ENCODE data around the gene RIC8B. TPM values are rescaled to one million over a fixed set of nuclear protein-coding genes. Genes with fewer than 3 reads are reported as not detected.
"Not testable (repeated sequence)": the region's sequence is repeated elsewhere in the genome, so short reads cannot be mapped to it uniquely, and the experiment has no call there.

The RIC8B gene
- total RNA-seq, 4 donors from 2014 or later: 10.5 to 19.5 (median 16.6) TPM

DNA sequence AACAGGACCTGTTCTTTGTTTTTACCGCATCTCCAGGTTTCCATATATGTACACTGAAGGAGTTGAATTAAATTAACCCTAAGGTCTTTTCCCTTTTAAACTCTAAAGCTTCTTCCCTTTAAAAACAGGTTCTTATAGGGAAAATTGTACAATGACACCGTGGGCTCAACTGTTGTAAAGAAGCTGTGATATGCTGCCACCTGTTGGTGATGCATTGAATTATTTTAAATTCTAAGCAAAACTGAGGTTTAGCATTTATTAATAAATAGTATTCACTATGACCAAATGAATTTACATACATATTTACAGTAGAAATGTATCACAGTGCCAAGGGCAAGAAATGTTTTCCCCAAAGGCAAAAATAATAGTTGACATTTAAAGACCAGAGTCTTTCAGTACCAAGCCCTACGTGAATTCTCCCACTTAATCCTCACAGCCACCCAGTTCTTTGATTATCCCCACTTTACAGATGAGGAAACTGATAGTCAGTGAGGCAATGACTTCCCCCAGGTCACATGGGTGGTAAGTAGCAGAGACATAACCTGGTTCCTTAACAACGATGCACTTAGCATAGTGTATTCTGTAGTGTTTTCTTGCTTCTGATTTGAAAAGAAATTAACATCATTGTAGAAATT, 145.5 kb downstream of the RIC8B start:
- H3K36me3 ChIP-seq: no peaks in the 10 kb centered on the region
- no peak overlapping the region for H3K4me3 ChIP-seq
- H3K9me3 ChIP-seq: no peaks in the 10 kb centered on the region
- WGBS, 2 donors (ENCODE audit: low coverage in 1 of 2): 46 to 47% methylated on average over 4 of the region's 4 CpGs
- no peak for DNase-seq
- peaks cover 5% of the 10 kb centered on the region for H3K27me3 ChIP-seq
- in situ Hi-C loops (cut with MboI; ENCODE audit: low pct_ligation_motif_present in 1 of 4, low pct_unique_long_range_greater_than_20kb in 1 of 4, low sequenced_read_pairs in 3 of 4) (loop anchor here (5.0 to 10.0 kb wide), 2 partner anchors 533 to 535 kb away; no protein-coding TSS in a partner anchor), intact Hi-C loops (cut with DNase I; ENCODE audit: low total_unique reads) (loop anchor here (10.0 kb wide), 1 partner anchor 535 kb away; no protein-coding TSS in a partner anchor)
- peaks cover 0 to 4% (median 0%) of the 10 kb centered on the region in 4 donors for H3K4me1 ChIP-seq
- H3K27ac ChIP-seq: no peak overlapping the region
- TF ChIP-seq, protein P1, sequence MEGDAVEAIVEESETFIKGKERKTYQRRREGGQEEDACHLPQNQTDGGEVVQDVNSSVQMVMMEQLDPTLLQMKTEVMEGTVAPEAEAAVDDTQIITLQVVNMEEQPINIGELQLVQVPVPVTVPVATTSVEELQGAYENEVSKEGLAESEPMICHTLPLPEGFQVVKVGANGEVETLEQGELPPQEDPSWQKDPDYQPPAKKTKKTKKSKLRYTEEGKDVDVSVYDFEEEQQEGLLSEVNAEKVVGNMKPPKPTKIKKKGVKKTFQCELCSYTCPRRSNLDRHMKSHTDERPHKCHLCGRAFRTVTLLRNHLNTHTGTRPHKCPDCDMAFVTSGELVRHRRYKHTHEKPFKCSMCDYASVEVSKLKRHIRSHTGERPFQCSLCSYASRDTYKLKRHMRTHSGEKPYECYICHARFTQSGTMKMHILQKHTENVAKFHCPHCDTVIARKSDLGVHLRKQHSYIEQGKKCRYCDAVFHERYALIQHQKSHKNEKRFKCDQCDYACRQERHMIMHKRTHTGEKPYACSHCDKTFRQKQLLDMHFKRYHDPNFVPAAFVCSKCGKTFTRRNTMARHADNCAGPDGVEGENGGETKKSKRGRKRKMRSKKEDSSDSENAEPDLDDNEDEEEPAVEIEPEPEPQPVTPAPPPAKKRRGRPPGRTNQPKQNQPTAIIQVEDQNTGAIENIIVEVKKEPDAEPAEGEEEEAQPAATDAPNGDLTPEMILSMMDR (IDR thresholded peaks at IDR 0.05): peak; percentile 80 to 89 (median 86)
- TF ChIP-seq POLR2AphosphoS5 (IDR thresholded peaks at IDR 0.05): no peak

DNA sequence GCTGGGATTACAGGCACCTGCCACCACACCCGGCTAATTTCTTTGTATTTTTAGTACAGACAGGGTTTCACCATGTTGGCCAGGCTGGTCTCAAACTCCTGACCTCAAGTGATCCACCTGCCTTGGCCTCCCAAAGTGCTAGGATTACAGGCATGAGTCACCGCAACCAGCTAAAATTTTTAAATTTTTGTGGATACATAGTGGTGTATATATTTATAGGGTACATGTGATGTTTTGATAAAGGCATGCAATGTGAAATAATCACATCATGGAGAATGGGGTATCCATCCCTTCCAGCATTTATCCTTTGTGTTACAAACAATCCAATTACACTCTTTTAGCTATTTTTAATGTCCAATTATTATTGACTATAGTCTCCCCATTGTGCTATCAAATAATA, 147.5 kb downstream of the RIC8B start:
- WGBS, 2 donors (ENCODE audit: low coverage in 1 of 2): 84% methylated on average over 2 of the region's 2 CpGs; no CpG with 5 or more reads in 1 of the 2 donors
- intact Hi-C loops (cut with DNase I; ENCODE audit: low total_unique reads): loop anchor here (10.0 kb wide), 1 partner anchor 537 kb away; no protein-coding TSS in a partner anchor

DNA sequence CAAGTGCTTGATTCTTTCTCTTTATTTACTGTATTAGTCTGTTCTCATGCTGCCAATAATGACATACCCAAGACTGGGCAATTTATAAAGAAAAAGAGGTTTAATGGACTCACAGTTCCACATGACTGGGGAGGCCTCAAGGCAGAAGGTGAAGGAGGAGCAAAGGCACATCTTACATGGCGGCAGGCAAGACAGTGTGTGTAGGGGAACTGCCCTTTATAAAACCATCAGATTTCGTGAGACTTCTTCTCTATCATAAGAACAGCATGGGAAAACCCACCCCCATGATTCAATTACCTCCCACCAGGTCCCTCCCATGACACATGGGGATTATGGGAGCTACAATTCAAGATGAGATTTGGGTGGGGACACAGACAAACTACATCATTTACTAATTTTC, 149.1 kb downstream of the RIC8B start:
- DNase-seq; H3K4me3 ChIP-seq; H3K36me3 ChIP-seq; H3K27me3 ChIP-seq; H3K27ac ChIP-seq; H3K9me3 ChIP-seq; H3K4me1 ChIP-seq; in situ Hi-C loops (cut with MboI; ENCODE audit: low pct_ligation_motif_present in 1 of 4, low pct_unique_long_range_greater_than_20kb in 1 of 4, low sequenced_read_pairs in 3 of 4): not testable (repeated sequence)
- 75 to 91% methylated on average over 2 of the region's 2 CpGs for WGBS, 2 donors (ENCODE audit: low coverage in 1 of 2)
- intact Hi-C loops (cut with DNase I; ENCODE audit: low total_unique reads): loop anchor here (10.0 kb wide), 1 partner anchor 539 kb away; no protein-coding TSS in a partner anchor

More for the DNA sequence above, 147.5 kb downstream of the RIC8B start:
- H3K4me3 ChIP-seq; DNase-seq; H3K9me3 ChIP-seq; H3K36me3 ChIP-seq; H3K27ac ChIP-seq; H3K4me1 ChIP-seq; H3K27me3 ChIP-seq; in situ Hi-C loops (cut with MboI; ENCODE audit: low pct_ligation_motif_present in 1 of 4, low pct_unique_long_range_greater_than_20kb in 1 of 4, low sequenced_read_pairs in 3 of 4): not testable (repeated sequence)

DNA sequence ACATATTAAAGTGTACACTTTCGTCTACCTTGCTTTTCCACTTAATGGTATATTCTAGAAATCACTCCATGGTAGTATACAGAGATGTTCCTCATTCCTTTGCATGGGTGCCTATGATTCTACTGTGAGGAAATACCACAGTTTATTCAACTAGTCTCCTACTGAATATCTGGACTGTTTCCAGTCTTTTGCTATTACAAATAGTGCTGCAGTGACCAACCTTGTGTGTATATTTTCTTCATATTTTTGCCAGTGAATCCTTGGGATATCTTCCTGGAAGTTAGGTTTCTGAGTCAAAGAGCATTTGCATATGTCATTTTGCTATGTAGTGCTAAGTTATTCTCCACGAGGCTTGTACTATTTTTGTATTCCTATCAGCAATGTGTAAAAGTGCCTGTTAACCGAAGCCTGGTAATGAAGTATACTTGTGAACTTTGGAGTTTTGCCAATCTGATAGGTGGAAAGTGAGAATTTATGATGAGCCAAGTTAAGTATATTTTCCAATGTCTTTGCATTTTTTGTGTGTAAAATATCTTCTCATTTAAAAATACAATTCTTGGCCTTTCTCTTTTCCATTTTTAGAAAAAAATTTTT, 149.9 kb downstream of the RIC8B start:
- H3K27me3 ChIP-seq: peaks cover 8% of the 10 kb centered on the region
- H3K36me3 ChIP-seq: no peaks in the 10 kb centered on the region
- intact Hi-C loops (cut with DNase I; ENCODE audit: low total_unique reads): loop anchor here (10.0 kb wide), 1 partner anchor 540 kb away; no protein-coding TSS in a partner anchor
- TF ChIP-seq POLR2A (IDR thresholded peaks at IDR 0.05): no peak
- no peak for TF ChIP-seq POLR2AphosphoS5 (IDR thresholded peaks at IDR 0.05)
- TF ChIP-seq, protein P1 (IDR thresholded peaks at IDR 0.05): no peak
- no peak for TF ChIP-seq EP300 (IDR thresholded peaks at IDR 0.05; ENCODE audit: low read depth)
- no peak overlapping the region for H3K27ac ChIP-seq
- H3K4me3 ChIP-seq: no peak overlapping the region
- H3K4me1 ChIP-seq: peaks cover 0 to 4% (median 0%) of the 10 kb centered on the region in 4 donors
- 55 to 57% methylated on average over 3 of the region's 3 CpGs for WGBS, 2 donors (ENCODE audit: low coverage in 1 of 2)
- no peak for DNase-seq
- no peaks in the 10 kb centered on the region for H3K9me3 ChIP-seq
- in situ Hi-C loops (cut with MboI; ENCODE audit: low pct_ligation_motif_present in 1 of 4, low pct_unique_long_range_greater_than_20kb in 1 of 4, low sequenced_read_pairs in 3 of 4): no loop called here

DNA sequence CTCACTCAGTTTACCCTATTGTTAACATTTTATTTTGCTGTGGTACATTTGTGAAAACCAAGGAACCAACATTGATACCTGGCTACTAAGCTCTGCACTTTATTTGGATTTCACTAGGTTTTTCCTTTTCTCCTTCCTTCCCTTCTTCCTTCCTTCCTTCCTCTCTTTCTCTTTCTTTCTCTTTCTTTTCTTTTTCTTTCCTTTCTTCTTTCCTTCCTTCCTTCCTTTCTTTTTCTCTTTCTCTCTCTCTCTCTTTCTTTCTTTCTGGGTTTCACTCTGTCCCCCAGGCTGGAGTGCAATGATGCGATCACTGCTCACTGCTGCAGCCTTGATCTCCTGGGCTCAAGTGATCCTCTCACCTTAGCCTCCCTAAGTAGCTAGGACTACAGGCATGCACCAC, 152.2 kb downstream of the RIC8B start:
- intact Hi-C loops (cut with DNase I; ENCODE audit: low total_unique reads): loop anchor here (10.0 kb wide), 1 partner anchor 542 kb away; no protein-coding TSS in a partner anchor
- Histone ChIP-seq H3K4me3 (no peak overlapping the region), H3K36me3 (no peaks in the 10 kb centered on the region), H3K27me3 (peaks cover 13% of the 10 kb centered on the region), H3K4me1 (no peaks in the 10 kb centered on the region), H3K9me3 (no peaks in the 10 kb centered on the region), H3K27ac (no peak overlapping the region)
- no peak for DNase-seq
- WGBS, 2 donors (ENCODE audit: low coverage in 1 of 2): 90 to 100% methylated on average over 1 of the region's 1 CpG
- TF ChIP-seq, protein P1 (IDR thresholded peaks at IDR 0.05): no peak
- TF ChIP-seq POLR2AphosphoS5 (IDR thresholded peaks at IDR 0.05): no peak
- TF ChIP-seq EP300 (IDR thresholded peaks at IDR 0.05; ENCODE audit: low read depth): no peak
- TF ChIP-seq POLR2A (IDR thresholded peaks at IDR 0.05): no peak
- in situ Hi-C loops (cut with MboI; ENCODE audit: low pct_ligation_motif_present in 1 of 4, low pct_unique_long_range_greater_than_20kb in 1 of 4, low sequenced_read_pairs in 3 of 4): no loop called here

Measured in transverse colon (tissue), 4 donors.